Activated naive CD4-positive, alpha-beta T cell treated with anti-CD3 and anti-CD28 coated beads, Interleukin-2, amount 50 U/mL, for 24 hours (primary cell): Measurements from ENCODE around the gene SLC41A2.
"Not testable (repeated sequence)": the region's sequence is repeated elsewhere in the genome, so short reads cannot be mapped to it uniquely, and the experiment has no call there.

Experiments
- H3K27ac Mint-ChIP-seq: one replicate; pipeline ENCODE4 v1.8.0; 2021; ENCODE audit warnings: mild to moderate bottlenecking, mixed read lengths
- H3K27me3 Mint-ChIP-seq: one replicate; pipeline ENCODE4 v1.8.0; 2021; ENCODE audit warnings: mixed read lengths
- H3K36me3 Mint-ChIP-seq: one replicate; pipeline ENCODE4 v1.8.0; 2021; ENCODE audit warnings: mixed read lengths
- H3K4me1 Mint-ChIP-seq: one replicate; pipeline ENCODE4 v1.8.0; 2021; ENCODE audit warnings: mixed read lengths
- H3K4me3 Mint-ChIP-seq: one replicate; pipeline ENCODE4 v1.8.0; 2021; ENCODE audit warnings: mild to moderate bottlenecking, mixed read lengths
- H3K9me3 Mint-ChIP-seq: one replicate; pipeline ENCODE4 v1.8.0; 2021; ENCODE audit warnings: mixed read lengths

Gene SLC41A2

GRCh38 chr12:104951759-104952509 is 6.2 kb downstream of the SLC41A2 start:
- no peak overlapping the region for H3K4me3 Mint-ChIP-seq
- no peaks in the 10 kb centered on the region for H3K9me3 Mint-ChIP-seq
- no peaks in the 10 kb centered on the region for H3K36me3 Mint-ChIP-seq
- H3K4me1 Mint-ChIP-seq: no peaks in the 10 kb centered on the region
- no peaks in the 10 kb centered on the region for H3K27me3 Mint-ChIP-seq
- H3K27ac Mint-ChIP-seq: no peak overlapping the region

DNA sequence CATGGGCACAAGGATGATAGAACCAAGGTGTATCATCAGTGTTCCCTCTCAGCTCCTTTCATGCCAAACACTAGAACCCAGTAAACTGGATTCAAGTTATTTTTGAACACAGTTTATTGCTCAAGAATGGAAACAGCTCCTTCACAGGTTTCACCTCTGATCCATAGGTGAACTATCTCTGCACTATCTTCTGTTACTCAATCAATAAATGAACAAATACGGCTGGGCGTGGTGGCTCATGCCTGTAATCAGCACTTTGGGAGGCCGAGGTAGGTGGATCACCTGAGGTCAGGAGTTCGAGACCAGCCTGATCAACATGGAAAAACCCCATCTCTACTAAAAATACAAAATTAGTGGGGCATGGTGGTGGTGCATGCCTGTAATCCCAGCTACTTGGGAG is 9.4 kb downstream of the SLC41A2 start:
- H3K27me3 Mint-ChIP-seq, H3K9me3 Mint-ChIP-seq, H3K4me1 Mint-ChIP-seq, H3K4me3 Mint-ChIP-seq, H3K27ac Mint-ChIP-seq, H3K36me3 Mint-ChIP-seq: not testable (repeated sequence)

DNA sequence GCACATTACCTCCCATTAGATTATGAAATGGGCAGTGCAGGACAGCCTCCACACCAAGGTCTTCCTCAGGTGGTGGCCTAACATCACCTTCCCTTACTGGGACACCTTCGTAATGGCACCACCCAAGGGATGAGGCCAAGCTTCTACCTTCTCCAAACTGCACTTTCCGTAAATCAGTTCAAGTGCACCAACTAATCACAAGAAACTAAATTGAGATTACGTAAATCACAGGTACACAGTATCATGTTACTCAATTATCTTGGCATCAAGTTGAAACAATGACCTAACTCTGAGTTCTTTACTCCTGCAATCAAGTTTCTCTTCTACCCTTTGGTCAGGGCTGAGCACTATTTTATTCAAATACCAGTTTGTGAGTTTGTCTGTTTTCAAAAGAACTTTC is 13.8 kb downstream of the SLC41A2 start:
- H3K27me3 Mint-ChIP-seq: peaks cover 3% of the 10 kb centered on the region
- peaks cover 4% of the 10 kb centered on the region for H3K9me3 Mint-ChIP-seq
- no peak overlapping the region for H3K4me3 Mint-ChIP-seq
- no peaks in the 10 kb centered on the region for H3K4me1 Mint-ChIP-seq
- no peak overlapping the region for H3K27ac Mint-ChIP-seq
- H3K36me3 Mint-ChIP-seq: no peaks in the 10 kb centered on the region

DNA sequence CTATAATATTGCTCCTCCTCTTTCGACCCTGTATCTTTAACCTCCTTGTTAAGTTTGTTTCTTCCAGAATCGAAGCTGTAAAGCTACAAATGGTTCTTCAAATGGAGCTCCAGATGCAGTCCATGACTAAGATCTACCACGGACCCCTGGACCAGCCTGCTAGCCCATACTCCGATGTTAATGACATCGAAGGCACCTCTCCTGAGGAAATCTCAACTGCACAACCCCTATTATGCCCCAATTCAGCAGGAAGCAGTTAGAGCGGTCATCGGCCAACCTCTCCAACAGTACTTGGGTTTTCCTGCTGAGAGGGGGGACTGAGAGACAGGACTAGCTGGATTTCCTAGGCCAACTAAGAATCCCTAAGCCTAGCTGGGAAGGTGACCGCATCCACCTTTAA is 14.7 kb downstream of the SLC41A2 start:
- H3K4me1 Mint-ChIP-seq, H3K9me3 Mint-ChIP-seq, H3K36me3 Mint-ChIP-seq, H3K27me3 Mint-ChIP-seq, H3K4me3 Mint-ChIP-seq: not testable (repeated sequence)
- peak overlapping the region; percentile 55 for H3K27ac Mint-ChIP-seq

DNA sequence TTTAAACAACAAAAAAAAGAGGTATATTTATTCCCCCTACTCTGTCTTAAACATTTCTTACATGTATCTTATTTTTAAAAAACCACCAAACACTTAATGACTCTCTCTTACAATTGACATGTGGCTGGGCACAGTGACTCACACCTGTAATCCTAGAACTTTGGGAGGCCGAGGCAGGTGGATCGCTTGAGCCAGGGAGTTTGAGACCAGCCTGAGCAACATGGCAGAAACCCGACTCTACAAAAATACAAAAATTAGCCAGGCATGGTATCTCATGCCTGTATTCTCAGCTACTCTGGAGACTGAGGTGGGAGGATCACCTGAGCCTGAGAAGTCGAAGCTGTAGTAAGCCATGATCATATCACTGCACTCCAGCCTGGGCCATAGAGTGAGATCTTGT is 16.0 kb downstream of the SLC41A2 start:
- Mint-ChIP-seq H3K4me3 (no peak overlapping the region), H3K36me3 (no peaks in the 10 kb centered on the region), H3K9me3 (peaks cover 4% of the 10 kb centered on the region), H3K27me3 (peaks cover 3% of the 10 kb centered on the region), H3K27ac (no peak overlapping the region), H3K4me1 (no peaks in the 10 kb centered on the region)

- Mint-ChIP-seq H3K4me1 (no peaks in the 10 kb centered on the region), H3K27ac (no peak overlapping the region), H3K36me3 (no peaks in the 10 kb centered on the region), H3K9me3 (peaks cover 4% of the 10 kb centered on the region), H3K4me3 (no peak overlapping the region), H3K27me3 (peaks cover 3% of the 10 kb centered on the region)
Measured at GRCh38 chr12:104941454-104941853, 16.6 kb downstream of the SLC41A2 start.

GRCh38 chr12:104939089-104939488 is 19.0 kb downstream of the SLC41A2 start:
- no peak overlapping the region for H3K4me3 Mint-ChIP-seq
- H3K36me3 Mint-ChIP-seq: no peaks in the 10 kb centered on the region
- no peak overlapping the region for H3K27ac Mint-ChIP-seq
- H3K9me3 Mint-ChIP-seq: peaks cover 4% of the 10 kb centered on the region
- H3K4me1 Mint-ChIP-seq: no peaks in the 10 kb centered on the region
- peaks cover 3% of the 10 kb centered on the region for H3K27me3 Mint-ChIP-seq

GRCh38 chr12:104938371-104938770 is 19.7 kb downstream of the SLC41A2 start:
- H3K27ac Mint-ChIP-seq: no peak overlapping the region
- H3K27me3 Mint-ChIP-seq: peaks cover 3% of the 10 kb centered on the region
- H3K4me3 Mint-ChIP-seq: no peak overlapping the region
- H3K4me1 Mint-ChIP-seq: no peaks in the 10 kb centered on the region
- H3K36me3 Mint-ChIP-seq: no peaks in the 10 kb centered on the region
- peaks cover 2% of the 10 kb centered on the region for H3K9me3 Mint-ChIP-seq

DNA sequence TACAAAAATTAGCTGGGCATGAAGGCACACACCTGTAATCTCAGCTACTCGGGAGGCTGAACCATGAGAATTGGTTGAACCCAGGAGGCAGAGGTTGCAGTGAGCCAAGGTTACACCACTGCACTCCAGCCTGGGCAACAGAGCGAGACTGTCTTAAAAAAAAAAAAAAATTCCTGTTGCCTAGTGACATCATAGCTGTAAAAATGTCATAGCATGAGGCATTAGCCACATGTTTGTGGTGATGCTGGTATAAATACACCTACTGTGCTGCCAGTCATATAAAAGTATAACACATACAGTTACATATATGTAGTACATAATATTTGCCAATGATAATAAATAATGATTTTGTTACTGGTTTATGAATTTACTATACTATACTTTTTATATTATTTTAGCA is 22.2 kb downstream of the SLC41A2 start:
- Mint-ChIP-seq H3K4me3 (no peak overlapping the region), H3K9me3 (no peaks in the 10 kb centered on the region), H3K27ac (no peak overlapping the region), H3K27me3 (no peaks in the 10 kb centered on the region), H3K36me3 (no peaks in the 10 kb centered on the region), H3K4me1 (peaks cover under 1% of the 10 kb centered on the region)

GRCh38 chr12:104933778-104934177 is 24.3 kb downstream of the SLC41A2 start:
- Mint-ChIP-seq H3K27ac (no peak overlapping the region), H3K9me3 (no peaks in the 10 kb centered on the region), H3K4me3 (no peak overlapping the region), H3K27me3 (no peaks in the 10 kb centered on the region), H3K36me3 (no peaks in the 10 kb centered on the region), H3K4me1 (peaks cover 10% of the 10 kb centered on the region)

- Mint-ChIP-seq H3K27me3 (no peaks in the 10 kb centered on the region), H3K36me3 (no peaks in the 10 kb centered on the region), H3K9me3 (no peaks in the 10 kb centered on the region), H3K27ac (no peak overlapping the region), H3K4me3 (no peak overlapping the region), H3K4me1 (peaks cover 10% of the 10 kb centered on the region)
Measured at GRCh38 chr12:104933128-104933527, 25.0 kb downstream of the SLC41A2 start.

GRCh38 chr12:104930388-104931326 is 27.4 kb downstream of the SLC41A2 start:
- H3K4me1 Mint-ChIP-seq: peaks cover 10% of the 10 kb centered on the region
- H3K27me3 Mint-ChIP-seq: no peaks in the 10 kb centered on the region
- H3K4me3 Mint-ChIP-seq: no peak overlapping the region
- no peaks in the 10 kb centered on the region for H3K36me3 Mint-ChIP-seq
- H3K27ac Mint-ChIP-seq: peak overlapping the region; percentile 43
- no peaks in the 10 kb centered on the region for H3K9me3 Mint-ChIP-seq

DNA sequence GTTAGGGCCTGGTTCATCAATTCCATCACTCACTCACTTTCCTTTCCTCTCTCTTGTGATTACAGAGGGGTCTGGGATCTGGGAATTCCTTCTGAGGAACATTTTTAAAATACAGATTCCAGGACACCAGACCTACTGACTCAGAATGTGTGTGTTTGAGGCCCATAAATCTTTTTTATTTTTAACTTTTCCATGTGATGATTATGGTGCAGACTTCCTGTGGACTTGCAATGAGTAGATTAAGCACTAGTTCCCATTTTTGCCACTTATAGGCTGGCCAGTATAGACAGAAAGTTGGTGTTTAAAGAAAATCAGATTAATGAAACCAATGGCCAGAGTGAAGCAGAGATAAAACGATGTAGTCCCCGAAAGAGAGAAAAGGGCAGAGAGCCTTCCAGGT is 28.1 kb downstream of the SLC41A2 start:
- Mint-ChIP-seq H3K4me3 (no peak overlapping the region), H3K9me3 (no peaks in the 10 kb centered on the region), H3K36me3 (no peaks in the 10 kb centered on the region), H3K27ac (no peak overlapping the region), H3K27me3 (no peaks in the 10 kb centered on the region), H3K4me1 (peaks cover 10% of the 10 kb centered on the region)

DNA sequence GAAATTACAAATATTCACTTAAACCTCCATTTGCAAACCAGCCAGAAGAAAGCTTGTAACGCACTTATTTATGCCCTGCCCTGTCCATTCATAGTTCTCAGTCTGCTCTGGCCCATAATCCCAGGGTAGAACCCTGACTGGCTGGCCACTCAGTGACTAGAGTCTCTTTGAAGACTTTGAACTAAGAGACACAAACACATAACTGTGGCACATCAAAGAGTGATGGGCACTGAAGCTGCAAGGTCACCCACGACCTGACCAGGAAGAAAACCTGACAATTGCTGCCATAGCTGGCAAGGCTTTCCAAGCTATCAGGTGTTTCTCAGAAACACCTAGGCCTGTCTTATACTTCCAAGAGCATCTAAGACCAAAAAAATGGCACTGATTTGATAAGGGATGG is 28.7 kb downstream of the SLC41A2 start:
- H3K36me3 Mint-ChIP-seq: no peaks in the 10 kb centered on the region
- no peaks in the 10 kb centered on the region for H3K27me3 Mint-ChIP-seq
- peaks cover 10% of the 10 kb centered on the region for H3K4me1 Mint-ChIP-seq
- no peaks in the 10 kb centered on the region for H3K9me3 Mint-ChIP-seq
- H3K27ac Mint-ChIP-seq: no peak overlapping the region
- no peak overlapping the region for H3K4me3 Mint-ChIP-seq

DNA sequence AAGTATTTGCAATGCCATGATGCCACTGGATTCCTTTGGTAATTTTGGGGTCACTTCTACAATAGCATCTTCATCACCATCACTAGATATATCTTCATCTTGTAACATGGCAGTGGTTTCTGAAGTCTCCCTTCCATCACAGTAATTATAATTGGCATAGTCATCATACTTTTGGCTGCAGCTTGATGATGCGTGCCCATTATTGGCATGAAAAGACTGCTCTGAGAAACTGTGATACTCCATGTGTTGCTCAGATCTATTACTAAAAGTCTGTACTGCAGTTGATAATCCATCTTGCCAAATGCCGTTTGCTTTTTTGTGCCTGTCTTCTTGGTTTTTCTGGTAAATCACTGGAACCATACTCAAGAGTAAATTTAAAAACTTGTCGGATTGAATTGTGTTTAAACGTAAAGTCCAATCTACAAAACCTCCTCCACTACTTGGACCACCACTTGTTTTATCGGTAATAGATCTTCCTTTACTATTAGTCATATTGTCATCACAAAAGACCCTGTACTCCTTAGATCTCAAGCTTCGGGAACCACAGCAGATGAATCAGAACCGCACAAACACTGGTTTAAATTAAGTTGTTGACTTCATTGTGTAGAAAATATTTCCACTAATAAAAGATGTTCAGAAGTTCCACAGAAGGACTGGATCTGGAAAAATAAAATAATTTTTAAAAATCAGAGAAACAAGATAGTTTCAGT is 29.9 kb downstream of the SLC41A2 start:
- Mint-ChIP-seq H3K36me3 (no peaks in the 10 kb centered on the region), H3K27ac (no peak overlapping the region), H3K4me1 (peaks cover 10% of the 10 kb centered on the region), H3K9me3 (no peaks in the 10 kb centered on the region), H3K4me3 (no peak overlapping the region), H3K27me3 (no peaks in the 10 kb centered on the region)

DNA sequence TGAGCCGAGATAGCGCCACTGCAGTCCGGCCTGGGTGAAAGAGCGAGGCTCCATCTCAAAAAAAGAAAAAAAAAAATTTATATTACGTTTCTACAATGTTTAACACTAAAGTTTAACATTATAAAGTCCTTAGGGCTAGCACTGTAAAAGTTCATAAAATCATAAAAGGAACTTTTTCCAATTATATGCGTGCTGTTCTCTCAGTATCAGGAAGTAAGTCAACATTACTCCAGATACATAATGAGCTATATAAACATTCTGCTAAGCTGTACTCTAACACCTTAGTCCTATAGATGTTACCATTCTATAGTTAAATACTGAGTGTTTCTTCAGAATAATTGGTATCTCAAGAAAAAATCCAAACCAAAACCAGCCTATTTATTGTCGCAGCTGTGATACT is 32.6 kb downstream of the SLC41A2 start:
- Mint-ChIP-seq H3K27ac (no peak overlapping the region), H3K4me1 (peaks cover 6% of the 10 kb centered on the region), H3K4me3 (no peak overlapping the region), H3K9me3 (peaks cover 17% of the 10 kb centered on the region), H3K27me3 (no peaks in the 10 kb centered on the region), H3K36me3 (peaks cover 5% of the 10 kb centered on the region)
